Panc1 (cell line): ENCODE measurements around the gene RCOR3. TPM values are rescaled to one million over a fixed set of nuclear protein-coding genes. Genes with fewer than 3 reads are reported as not detected.

Source experiments
- ATAC-seq: fragments of 200-7000 bp; cut with Tn5 transposase; 2 replicates; pipeline ENCODE4 v1.9.1; 2020; ENCODE audit warnings: mild to moderate bottlenecking, moderate library complexity
- BruUV-seq: library from RNA; stranded (reverse); fragments of 400-500 nt; replicated peaks from 2 replicates; lab custom pipeline; 2021; lab: Mats Ljungman, UMichigan
- CTCF ChIA-PET: fragments of 300-600 bp; sonication (Branson Sonifier 250); formaldehyde crosslinking; loops from one replicate; lab custom pipeline; 2022; ENCODE audit warnings: antibody characterized with exemption; lab: Charles Lee
- POLR2A ChIA-PET: fragments of 300-600 bp; sonication (Branson Sonifier 250); formaldehyde crosslinking; loops from one replicate; lab custom pipeline; 2022; ENCODE audit warnings: antibody characterized with exemption; lab: Charles Lee
- DNase-seq: peaks from one replicate; pipeline ENCODE4 v3.0.0-alpha.2; 2010; ENCODE audit warnings: low read depth, low spot score
- H3K27ac ChIP-seq: 2 replicates; pipeline ENCODE4 v1.5.1; 2011; ENCODE audit warnings: mild to moderate bottlenecking, low read length, inconsistent platforms
- H3K27me3 ChIP-seq: fragments of 200-500 bp; sonication (Bioruptor generic); 2 replicates; pipeline ENCODE4 v1.6.0; 2014; ENCODE audit warnings: low read length, inconsistent platforms; ENCODE audit not compliant: control insufficient read depth, insufficient read depth
- H3K36me3 ChIP-seq: fragments of 200-500 bp; sonication (Bioruptor generic); 2 replicates; pipeline ENCODE4 v1.5.1; 2014; ENCODE audit warnings: inconsistent platforms, mild to moderate bottlenecking, low read length, moderate library complexity; ENCODE audit not compliant: control insufficient read depth, insufficient read depth
- H3K4me1 ChIP-seq: 2 replicates; pipeline ENCODE4 v1.5.1; 2011; ENCODE audit warnings: inconsistent platforms, mild to moderate bottlenecking, low read length, moderate library complexity; ENCODE audit not compliant: control insufficient read depth, insufficient read depth
- H3K4me3 ChIP-seq, 2 experiments: 2 replicates each; pipeline ENCODE4 v1.5.1; 2011 to 2012; ENCODE audit warnings: low read depth in 2 of 2, low read length in 2 of 2, mild to moderate bottlenecking in 2 of 2, inconsistent platforms in 1 of 2, moderate library complexity in 1 of 2
- H3K9me3 ChIP-seq: fragments of 200-500 bp; sonication (Bioruptor generic); 2 replicates; pipeline ENCODE4 v1.5.1; 2014; ENCODE audit warnings: low read depth, mild to moderate bottlenecking, inconsistent platforms, low read length, moderate library complexity; ENCODE audit not compliant: control insufficient read depth, insufficient read depth
- POLR2AphosphoS5 ChIP-seq: IDR thresholded peaks from 2 replicates; pipeline ENCODE4 v1.6.1; 2012; ENCODE audit warnings: mild to moderate bottlenecking, low read depth, low read length, moderate library complexity
- SIN3A ChIP-seq: IDR thresholded peaks from 2 replicates; pipeline ENCODE4 v1.6.1; 2012; ENCODE audit warnings: low read depth, mild to moderate bottlenecking, low read length, moderate library complexity, borderline replicate concordance; ENCODE audit not compliant: insufficient read depth
- TCF7L2 ChIP-seq: IDR thresholded peaks from 2 replicates; pipeline ENCODE4 v1.6.1; 2011; ENCODE audit warnings: mild to moderate bottlenecking, low read depth, low read length, inconsistent platforms
- in situ Hi-C: cut with HindIII; loops from 2 replicates; pipeline ENCODE4 v1.10.0; 2016; ENCODE audit warnings: low sequenced_read_pairs, low pct_unique_long_range_greater_than_20kb
- intact Hi-C: fragments of 100-400 bp; cut with micrococcal nuclease; formaldehyde crosslinking; loops from one replicate; pipeline ENCODE4 v1.10.0; 2022; ENCODE audit not compliant: unreplicated experiment
- total RNA-seq: library from RNA; stranded (reverse); gene quantifications from one replicate; pipeline ENCODE4 v1.2.1, GENCODE V29; 2021; ENCODE audit not compliant: unreplicated experiment
- TF ChIP-seq, protein P1 (sequence below): fragments of 450-650 bp; IDR thresholded peaks from 2 replicates; pipeline ENCODE4 v1.5.1; 2017; ENCODE audit warnings: mild to moderate bottlenecking
- TF ChIP-seq, protein P2 (sequence below), 2 experiments: IDR thresholded peaks; 2 replicates each; pipeline ENCODE4 v1.6.1; 2011 to 2012; ENCODE audit warnings: low read depth in 2 of 2, control low read depth in 1 of 2, low read length in 1 of 2, mild to moderate bottlenecking in 1 of 2, moderate library complexity in 1 of 2; ENCODE audit not compliant: insufficient read depth in 1 of 2

RCOR3 gene
- total RNA-seq, 1 experiment from 2014 or later = 40.4 TPM

DNA sequence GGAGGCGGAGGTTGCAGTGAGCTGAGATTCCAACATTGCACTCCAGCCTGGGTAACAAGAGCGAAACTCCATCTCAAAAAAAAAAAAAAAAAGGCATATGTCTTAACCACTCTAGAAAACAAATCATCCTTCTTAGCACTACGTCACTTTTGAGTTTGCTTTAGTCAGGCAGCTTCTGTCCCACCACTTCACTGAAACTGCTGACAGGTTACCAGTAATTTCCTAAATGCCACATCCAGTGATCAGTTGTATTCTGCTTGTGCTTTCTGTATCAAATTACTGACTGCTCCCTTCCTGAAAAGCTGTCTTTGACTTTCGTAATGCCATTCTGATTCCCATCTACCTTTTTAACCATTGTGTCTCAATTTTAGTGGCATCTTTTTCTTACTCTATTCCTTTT, 21.7 kb downstream of the RCOR3 start:
- Histone ChIP-seq H3K27me3 (no peaks in the 10 kb centered on the region), H3K4me3 (no peak overlapping the region), H3K9me3 (no peaks in the 10 kb centered on the region), H3K27ac (no peak overlapping the region), H3K4me1 (no peaks in the 10 kb centered on the region), H3K36me3 (peaks cover 34% of the 10 kb centered on the region)
- ATAC-seq (no peak), DNase-seq (no peak)
- in situ Hi-C loops (no loop called here), intact Hi-C loops (no loop called here)
- TF ChIP-seq POLR2AphosphoS5 (no peak), TCF7L2 (no peak), SIN3A (no peak)
- TF ChIP-seq, protein P1, sequence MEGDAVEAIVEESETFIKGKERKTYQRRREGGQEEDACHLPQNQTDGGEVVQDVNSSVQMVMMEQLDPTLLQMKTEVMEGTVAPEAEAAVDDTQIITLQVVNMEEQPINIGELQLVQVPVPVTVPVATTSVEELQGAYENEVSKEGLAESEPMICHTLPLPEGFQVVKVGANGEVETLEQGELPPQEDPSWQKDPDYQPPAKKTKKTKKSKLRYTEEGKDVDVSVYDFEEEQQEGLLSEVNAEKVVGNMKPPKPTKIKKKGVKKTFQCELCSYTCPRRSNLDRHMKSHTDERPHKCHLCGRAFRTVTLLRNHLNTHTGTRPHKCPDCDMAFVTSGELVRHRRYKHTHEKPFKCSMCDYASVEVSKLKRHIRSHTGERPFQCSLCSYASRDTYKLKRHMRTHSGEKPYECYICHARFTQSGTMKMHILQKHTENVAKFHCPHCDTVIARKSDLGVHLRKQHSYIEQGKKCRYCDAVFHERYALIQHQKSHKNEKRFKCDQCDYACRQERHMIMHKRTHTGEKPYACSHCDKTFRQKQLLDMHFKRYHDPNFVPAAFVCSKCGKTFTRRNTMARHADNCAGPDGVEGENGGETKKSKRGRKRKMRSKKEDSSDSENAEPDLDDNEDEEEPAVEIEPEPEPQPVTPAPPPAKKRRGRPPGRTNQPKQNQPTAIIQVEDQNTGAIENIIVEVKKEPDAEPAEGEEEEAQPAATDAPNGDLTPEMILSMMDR = no peak
- TF ChIP-seq, protein P2, sequence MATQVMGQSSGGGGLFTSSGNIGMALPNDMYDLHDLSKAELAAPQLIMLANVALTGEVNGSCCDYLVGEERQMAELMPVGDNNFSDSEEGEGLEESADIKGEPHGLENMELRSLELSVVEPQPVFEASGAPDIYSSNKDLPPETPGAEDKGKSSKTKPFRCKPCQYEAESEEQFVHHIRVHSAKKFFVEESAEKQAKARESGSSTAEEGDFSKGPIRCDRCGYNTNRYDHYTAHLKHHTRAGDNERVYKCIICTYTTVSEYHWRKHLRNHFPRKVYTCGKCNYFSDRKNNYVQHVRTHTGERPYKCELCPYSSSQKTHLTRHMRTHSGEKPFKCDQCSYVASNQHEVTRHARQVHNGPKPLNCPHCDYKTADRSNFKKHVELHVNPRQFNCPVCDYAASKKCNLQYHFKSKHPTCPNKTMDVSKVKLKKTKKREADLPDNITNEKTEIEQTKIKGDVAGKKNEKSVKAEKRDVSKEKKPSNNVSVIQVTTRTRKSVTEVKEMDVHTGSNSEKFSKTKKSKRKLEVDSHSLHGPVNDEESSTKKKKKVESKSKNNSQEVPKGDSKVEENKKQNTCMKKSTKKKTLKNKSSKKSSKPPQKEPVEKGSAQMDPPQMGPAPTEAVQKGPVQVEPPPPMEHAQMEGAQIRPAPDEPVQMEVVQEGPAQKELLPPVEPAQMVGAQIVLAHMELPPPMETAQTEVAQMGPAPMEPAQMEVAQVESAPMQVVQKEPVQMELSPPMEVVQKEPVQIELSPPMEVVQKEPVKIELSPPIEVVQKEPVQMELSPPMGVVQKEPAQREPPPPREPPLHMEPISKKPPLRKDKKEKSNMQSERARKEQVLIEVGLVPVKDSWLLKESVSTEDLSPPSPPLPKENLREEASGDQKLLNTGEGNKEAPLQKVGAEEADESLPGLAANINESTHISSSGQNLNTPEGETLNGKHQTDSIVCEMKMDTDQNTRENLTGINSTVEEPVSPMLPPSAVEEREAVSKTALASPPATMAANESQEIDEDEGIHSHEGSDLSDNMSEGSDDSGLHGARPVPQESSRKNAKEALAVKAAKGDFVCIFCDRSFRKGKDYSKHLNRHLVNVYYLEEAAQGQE (IDR thresholded peaks at IDR 0.05; ENCODE audit: insufficient read depth in 1 of 2, low read depth in 2 of 2, low read length in 1 of 2) = no peak
- POLR2A ChIA-PET = interaction anchor here (0.7 kb wide), 1 partner anchor 14 kb away, joined by 9 read pairs; no protein-coding TSS in a partner anchor
- CTCF ChIA-PET = interaction anchor here (0.7 kb wide), 1 partner anchor 797 kb away, joined by 5 read pairs; no protein-coding TSS in a partner anchor
- BruUV-seq = no TSS peak

DNA sequence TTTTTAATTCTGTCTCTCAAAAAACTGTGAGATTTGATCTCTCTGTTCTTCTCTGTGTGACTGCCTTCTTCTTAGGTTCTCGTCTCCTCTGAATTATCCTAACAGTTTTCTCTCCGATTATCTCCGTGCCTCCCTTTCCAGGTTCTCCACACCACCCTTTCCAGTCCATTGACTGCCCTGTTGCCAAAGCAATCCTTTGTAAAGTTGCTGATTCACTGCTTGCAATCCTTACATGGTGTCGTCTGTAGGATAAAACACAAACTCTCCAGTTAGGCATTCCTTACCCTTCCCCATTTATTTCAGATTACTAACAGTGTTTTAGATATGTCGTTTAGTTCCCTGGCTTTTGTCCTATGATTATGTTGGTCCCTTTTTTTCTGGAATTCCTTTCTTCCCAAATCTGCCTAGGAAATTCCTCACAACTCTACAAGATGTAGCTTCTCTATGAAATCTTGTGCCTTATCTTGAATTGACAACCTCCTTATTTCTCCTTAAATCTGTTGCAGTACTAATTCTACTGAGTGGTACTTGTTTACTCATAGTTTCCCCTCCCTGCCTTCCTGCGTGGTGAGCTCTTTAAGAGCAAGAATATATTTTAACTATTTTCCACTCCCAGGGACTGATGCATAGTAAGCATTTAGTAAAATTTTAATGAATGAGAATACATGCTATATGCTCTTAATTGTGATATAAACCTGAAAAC, 22.3 kb downstream of the RCOR3 start:
- H3K27ac ChIP-seq = no peak overlapping the region
- POLR2A ChIA-PET = interaction anchor here (0.7 kb wide), 1 partner anchor 13 kb away, joined by 9 read pairs; no protein-coding TSS in a partner anchor
- CTCF ChIA-PET = interaction anchor here (0.7 kb wide), 1 partner anchor 798 kb away, joined by 5 read pairs; no protein-coding TSS in a partner anchor
- ATAC-seq = no peak
- H3K4me3 ChIP-seq = no peak overlapping the region
- in situ Hi-C loops = no loop called here
- DNase-seq = no peak
- peaks cover 31% of the 10 kb centered on the region for H3K36me3 ChIP-seq
- no peak for TF ChIP-seq TCF7L2
- TF ChIP-seq, protein P2 (IDR thresholded peaks at IDR 0.05; ENCODE audit: insufficient read depth in 1 of 2, low read depth in 2 of 2, low read length in 1 of 2) = no peak
- TF ChIP-seq POLR2AphosphoS5 = no peak
- no peaks in the 10 kb centered on the region for H3K27me3 ChIP-seq
- intact Hi-C loops = no loop called here
- BruUV-seq = no TSS peak
- H3K4me1 ChIP-seq = no peaks in the 10 kb centered on the region
- H3K9me3 ChIP-seq = no peaks in the 10 kb centered on the region
